K562 (cell line): ENCODE measurements around the gene ABI3BP. TPM values are rescaled to one million over a fixed set of nuclear protein-coding genes. Genes with fewer than 3 reads are reported as not detected.

Experiments
- ATAC-seq: fragments of 200-7000 bp; cut with Tn5 transposase; 3 replicates; pipeline ENCODE4 v1.9.1; 2020; ENCODE audit warnings: moderate library complexity
- BruUV-seq: library from RNA; stranded (reverse); fragments of 400-500 nt; replicated peaks from 2 replicates; lab custom pipeline; 2021; lab: Mats Ljungman, UMichigan
- CTCF ChIA-PET: fragments of 300-600 bp; formaldehyde crosslinking; extraction: SDS; loops from one replicate; lab custom pipeline; 2021; ENCODE audit warnings: low intra/inter-chr PET ratio; lab: Yijun Ruan, JAX
- POLR2A ChIA-PET: fragments of 300-600, 350-650 bp; sonication (Branson Sonifier 250); formaldehyde crosslinking; extraction: SDS; loops from one replicate; lab custom pipeline; 2021; ENCODE audit warnings: antibody characterized with exemption, inconsistent platforms; lab: Yijun Ruan, JAX
- DNase-seq, 4 experiments: peaks; one replicate each; pipeline versions ENCODE4 v3.0.0 to v3.0.0-alpha.2; 2011 to 2018; ENCODE audit warnings: low spot score in 3 of 4, mixed read lengths in 3 of 4; ENCODE audit errors: extremely low read depth in 1 of 4
- FAIRE-seq: peaks from 2 replicates; lab custom pipeline; 2011; peaks lifted over from hg19 to GRCh38; lab: Jason Lieb, UNC
- H2AFZ ChIP-seq: 2 replicates; pipeline ENCODE4 v1.6.0; 2011; ENCODE audit warnings: low read depth, low read length, control low read depth, inconsistent platforms
- H3K27ac ChIP-seq: fragments of 200-600 bp; 3 replicates; pipeline ENCODE4 v1.8.0; 2011; ENCODE audit warnings: low read depth, mild to moderate bottlenecking, control low read depth, inconsistent platforms, low read length, moderate library complexity, mixed read lengths; ENCODE audit errors: extremely low read depth
- H3K27me3 ChIP-seq, 2 experiments: fragments of 300-600 bp in 1 of 2; 2 replicates in 1 of 2; 3 replicates in 1 of 2; pipeline versions ENCODE4 v1.6.0 to v1.8.0; 2011; ENCODE audit warnings: inconsistent platforms in 2 of 2, low read length in 2 of 2, mild to moderate bottlenecking in 1 of 2, mixed read lengths in 1 of 2, moderate library complexity in 1 of 2; ENCODE audit not compliant: control insufficient read depth in 2 of 2, insufficient read depth in 2 of 2
- H3K36me3 ChIP-seq: fragments of 300-600 bp; 3 replicates; pipeline ENCODE4 v1.8.0; 2011; ENCODE audit warnings: mild to moderate bottlenecking, low read length, inconsistent platforms; ENCODE audit not compliant: control insufficient read depth, insufficient read depth
- H3K4me1 ChIP-seq, 2 experiments: fragments of 200-600 bp in 1 of 2; replicated peaks in 1 of 2; 2 replicates in 1 of 2; 3 replicates in 1 of 2; pipeline versions ENCODE4 v1.5.1 to v1.8.0; 2011; ENCODE audit warnings: inconsistent platforms in 2 of 2, low read length in 2 of 2, mild to moderate bottlenecking in 1 of 2, mixed read lengths in 1 of 2, moderate library complexity in 1 of 2; ENCODE audit not compliant: control insufficient read depth in 2 of 2, insufficient read depth in 2 of 2
- H3K4me2 ChIP-seq: 2 replicates; pipeline ENCODE4 v1.6.1; 2011; ENCODE audit warnings: low read length, control low read depth, inconsistent platforms, mixed read lengths; ENCODE audit not compliant: insufficient read depth
- H3K4me3 ChIP-seq: fragments of 200-600 bp; sonication (generic), shearing (Covaris generic); 2 replicates; pipeline ENCODE4 v1.5.1; 2016; ENCODE audit warnings: control low read depth, inconsistent platforms
- H3K79me2 ChIP-seq: fragments of 200-600 bp; 3 replicates; pipeline ENCODE4 v1.8.0; 2011; ENCODE audit warnings: low read length, inconsistent platforms; ENCODE audit not compliant: control insufficient read depth, insufficient read depth
- H3K9ac ChIP-seq, 2 experiments: 2 replicates each; pipeline versions ENCODE4 v1.6.0 to v1.6.1; 2011; ENCODE audit warnings: low read depth in 2 of 2, low read length in 2 of 2, control low read depth in 1 of 2, inconsistent platforms in 1 of 2, mild to moderate bottlenecking in 1 of 2, mixed read lengths in 1 of 2; ENCODE audit not compliant: insufficient read depth in 1 of 2
- H3K9me1 ChIP-seq: one replicate; pipeline ENCODE4 v1.6.0; 2011; ENCODE audit warnings: inconsistent platforms, mild to moderate bottlenecking, low read length, moderate library complexity; ENCODE audit not compliant: control insufficient read depth, insufficient read depth
- H3K9me3 ChIP-seq: replicated peaks from 2 replicates; pipeline ENCODE4 v1.5.1; 2011; ENCODE audit warnings: low read depth, low read length, inconsistent platforms; ENCODE audit not compliant: control insufficient read depth, insufficient read depth
- H4K20me1 ChIP-seq: replicated peaks from 2 replicates; pipeline ENCODE4 v1.6.1; 2011; ENCODE audit warnings: low read length, inconsistent platforms, mixed read lengths; ENCODE audit not compliant: control insufficient read depth, insufficient read depth
- ARID3B ChIP-seq: fragments of 250-450 bp; sonication (Bioruptor Pico); IDR thresholded peaks from 2 replicates; pipeline ENCODE4 v1.4.0; 2020; ENCODE audit warnings: borderline replicate concordance
- ATF7 ChIP-seq: fragments of 450-650 bp; IDR thresholded peaks from 2 replicates; pipeline ENCODE4 v1.7.1; 2014; ENCODE audit warnings: mild to moderate bottlenecking, moderate library complexity
- BCOR ChIP-seq: fragments of 450-650 bp; IDR thresholded peaks from 2 replicates; pipeline ENCODE4 v1.6.1; 2016
- BRD4 ChIP-seq: fragments of 200-600 bp; sonication (generic); IDR thresholded peaks from 2 replicates; pipeline ENCODE4 v1.6.1; 2017; ENCODE audit warnings: inconsistent platforms
- CEBPB ChIP-seq: fragments of 450-650 bp; IDR thresholded peaks from 2 replicates; pipeline ENCODE4 v1.6.1; 2016; ENCODE audit warnings: missing genetic modification characterization, missing compliant biosample characterization
- CSDE1 ChIP-seq, 2 experiments: fragments of 450-650 bp; IDR thresholded peaks; 2 replicates each; pipeline ENCODE4 v1.6.1; 2016; ENCODE audit warnings: mild to moderate bottlenecking in 1 of 2
- ESRRB ChIP-seq: fragments of 250-450 bp; sonication (Bioruptor Pico); IDR thresholded peaks from 2 replicates; pipeline ENCODE4 v1.5.0; 2020; ENCODE audit warnings: mild to moderate bottlenecking, moderate library complexity, borderline replicate concordance
- FIP1L1 ChIP-seq: fragments of 200-400 bp; formaldehyde crosslinking; IDR thresholded peaks from 2 replicates; pipeline ENCODE4 v1.6.1; 2018; ENCODE audit warnings: mild to moderate bottlenecking, low read depth, low read length; ENCODE audit not compliant: poor library complexity, severe bottlenecking
- HLTF ChIP-seq: fragments of 450-650 bp; IDR thresholded peaks from 2 replicates; pipeline ENCODE4 v1.6.1; 2016
- IFI16 ChIP-seq: fragments of 250-450 bp; sonication (Bioruptor Pico); IDR thresholded peaks from 2 replicates; pipeline ENCODE4 v2.1.2; 2022; ENCODE audit warnings: mild to moderate bottlenecking, inconsistent platforms
- JUN ChIP-seq, 2 experiments: sonication (generic) in 1 of 2; formaldehyde crosslinking in 1 of 2; IDR thresholded peaks; 2 replicates each; pipeline versions ENCODE4 v1.6.1 to v1.8.0; 2012 to 2022; ENCODE audit warnings: borderline replicate concordance in 2 of 2, mild to moderate bottlenecking in 2 of 2, improper control_type of control experiment in 1 of 2, low read depth in 1 of 2, low read length in 1 of 2, missing genetic modification reagents in 1 of 2
- MCM3 ChIP-seq: fragments of 450-650 bp; IDR thresholded peaks from 2 replicates; pipeline ENCODE4 v1.6.1; 2016
- MECOM ChIP-seq: fragments of 250-450 bp; sonication (Bioruptor Pico); IDR thresholded peaks from 2 replicates; pipeline ENCODE4 v1.8.0; 2022; ENCODE audit warnings: inconsistent platforms
- MEF2D ChIP-seq: conservative IDR thresholded peaks from 2 replicates; pipeline ENCODE4 v1.6.1; 2016; ENCODE audit warnings: low read depth, missing genetic modification characterization, missing compliant biosample characterization
- MYC ChIP-seq, 2 experiments: fragments of 250-450 bp in 1 of 2; sonication (Bioruptor Pico) in 1 of 2; IDR thresholded peaks; 2 replicates each; pipeline versions ENCODE4 v1.5.1 to v1.6.1; 2012 to 2021; ENCODE audit warnings: low read depth in 2 of 2, borderline replicate concordance in 1 of 2, improper control_type of control experiment in 1 of 2, low read length in 1 of 2, mild to moderate bottlenecking in 1 of 2, moderate library complexity in 1 of 2
- NFRKB ChIP-seq: fragments of 450-650 bp; IDR thresholded peaks from 2 replicates; pipeline ENCODE4 v1.6.1; 2016; ENCODE audit warnings: low read depth
- RCOR1 ChIP-seq, 2 experiments: IDR thresholded peaks; 2 replicates each; pipeline ENCODE4 v1.6.1; 2012; ENCODE audit warnings: low read depth in 2 of 2, low read length in 2 of 2, borderline replicate concordance in 1 of 2, improper control_type of control experiment in 1 of 2
- SNIP1 ChIP-seq: fragments of 450-650 bp; IDR thresholded peaks from 2 replicates; pipeline ENCODE4 v1.7.1; 2017; ENCODE audit warnings: low read depth, mild to moderate bottlenecking
- SP2 ChIP-seq: IDR thresholded peaks from 2 replicates; pipeline ENCODE4 v1.6.1; 2011; ENCODE audit warnings: mild to moderate bottlenecking, low read depth, low read length, moderate library complexity; ENCODE audit not compliant: poor library complexity, severe bottlenecking; ENCODE audit errors: extremely low read depth
- TRIM28 ChIP-seq: fragments of 450-650 bp; IDR thresholded peaks from 2 replicates; pipeline ENCODE4 v1.6.1; 2017
- YY1 ChIP-seq, 3 experiments: IDR thresholded peaks; 2 replicates each; pipeline ENCODE4 v1.6.1; 2011; ENCODE audit warnings: low read length in 2 of 3, mild to moderate bottlenecking in 2 of 3, moderate library complexity in 2 of 3, borderline replicate concordance in 1 of 3, control low read depth in 1 of 3, low read depth in 1 of 3; ENCODE audit not compliant: insufficient read depth in 3 of 3, insufficient replicate concordance in 2 of 3, control insufficient read depth in 1 of 3, insufficient read length in 1 of 3; ENCODE audit errors: extremely low read depth in 1 of 3
- ZNF444 ChIP-seq: fragments of 250-450 bp; sonication (Bioruptor Pico); IDR thresholded peaks from 2 replicates; pipeline ENCODE4 v1.4.0; 2020; ENCODE audit warnings: mild to moderate bottlenecking, moderate library complexity
- WGBS: fragments of 100-300 bp; shearing (Covaris generic); methylation state at CpG from one replicate; pipeline ENCODE4 v1.1.6; 2016; ENCODE audit warnings: low coverage, mixed read lengths; ENCODE audit not compliant: insufficient coverage; ENCODE audit errors: missing lambda C conversion rate; 5-methylcytosine and 5-hydroxymethylcytosine counted together
- in situ Hi-C: fragments of 300-500 bp; cut with MboI; formaldehyde crosslinking; loops from 4 replicates; pipeline ENCODE4 v1.15.0; 2018; ENCODE audit warnings: inconsistent platforms, mixed read lengths
- intact Hi-C: fragments of 100-400 bp; cut with micrococcal nuclease; formaldehyde crosslinking; loops from 2 replicates; pipeline ENCODE4 v1.14.2; 2022
- polyA plus RNA-seq, 8 experiments: library from polyadenylated mRNA; depleted of rRNA in 4 of 8; stranded (reverse) in 5 of 8; unstranded in 3 of 8; fragments of >200 nt; fragmentation: Nextera tagmentation in 2 of 8; fragmentation: Illumina TruSeq in 1 of 8; extraction: Ambion mirVana in 2 of 8; extraction: Trizol in 1 of 8; gene quantifications; 2 replicates each; pipeline versions ENCODE4 v1.2.1 to v1.2.3, GENCODE V29; 2011 to 2014; ENCODE audit warnings: inconsistent platforms in 1 of 8, missing spikeins in 1 of 8
- total RNA-seq, 7 experiments: library from RNA; depleted of rRNA in 6 of 7; stranded (reverse); fragments of >200 nt in 6 of 7; fragmentation: Illumina TruSeq in 2 of 7; extraction: Trizol in 2 of 7; gene quantifications; 2 replicates each; pipeline versions ENCODE4 v1.2.1 to v1.2.3, GENCODE V29; 2011 to 2021; ENCODE audit warnings: low replicate concordance in 1 of 7

ABI3BP gene
- total and polyA plus RNA-seq, 9 of the 15 experiments (the other 6 are each of a cell fraction or from before 2014, with no cell fraction given): 0.01 to 0.24 (median 0.06) TPM; not detected in 5

- TF ChIP-seq ZNF444 (CRISPR knock-in tag) (no peak), NFRKB (no peak), MEF2D (no peak), RCOR1 (IDR thresholded peaks at IDR 0.05; ENCODE audit: borderline replicate concordance in 1 of 2, low read depth in 2 of 2, low read length in 2 of 2) (no peak), IFI16 (CRISPR knock-in tag) (no peak), ARID3B (CRISPR knock-in tag) (no peak), ESRRB (CRISPR knock-in tag) (no peak), JUN (IDR thresholded peaks at IDR 0.05; ENCODE audit: borderline replicate concordance, low read depth, low read length) (no peak), JUN (CRISPR knock-in tag; IDR thresholded peaks at IDR 0.05; ENCODE audit: borderline replicate concordance) (no peak)
- TF ChIP-seq, all 486 proteins: peak for 0
These were observed 262.7 kb downstream of the ABI3BP start (continued) for GRCh38 chr3:100730524-100730923.

- WGBS: 100% methylated on average over 1 of the region's 1 CpG
- no peaks in the 10 kb centered on the region for H4K20me1 ChIP-seq
- no peak overlapping the region for H3K27ac ChIP-seq
- H2AFZ ChIP-seq: no peak overlapping the region
- BruUV-seq: no TSS peak
- in situ Hi-C loops (no loop called here), intact Hi-C loops (no loop called here)
- ChIA-PET POLR2A (interaction anchor here (0.6 to 6.2 kb wide), 7 partner anchors 8 to 247 kb away, joined by 3 to 29 read pairs (median 6); no protein-coding TSS in a partner anchor), CTCF (no interaction called here)
- no peak overlapping the region for H3K4me2 ChIP-seq
- no peak for DNase-seq
- H3K9ac ChIP-seq: no peak overlapping the region
- no peaks in the 10 kb centered on the region for H3K9me3 ChIP-seq
- H3K4me1 ChIP-seq: no peaks in the 10 kb centered on the region
- H3K36me3 ChIP-seq: peaks cover 80% of the 10 kb centered on the region
- H3K27me3 ChIP-seq: no peaks in the 10 kb centered on the region
- H3K9me1 ChIP-seq: no peaks in the 10 kb centered on the region
- no peak overlapping the region for H3K4me3 ChIP-seq
- no peak for ATAC-seq
- no peak for FAIRE-seq
- peaks cover 46% of the 10 kb centered on the region for H3K79me2 ChIP-seq
- no peak for TF ChIP-seq MYC (IDR thresholded peaks at IDR 0.05; ENCODE audit: low read depth, low read length)
- TF ChIP-seq MYC (CRISPR knock-in tag; IDR thresholded peaks at IDR 0.05; ENCODE audit: borderline replicate concordance, low read depth): no peak
- no peak for TF ChIP-seq BCOR
- TF ChIP-seq MCM3: no peak
- no peak for TF ChIP-seq MECOM (CRISPR knock-in tag)
- no peak for TF ChIP-seq SP2
- no peak for TF ChIP-seq CEBPB
- TF ChIP-seq ATF7: no peak
- no peak for TF ChIP-seq TRIM28
- no peak for TF ChIP-seq FIP1L1
- TF ChIP-seq YY1 (IDR thresholded peaks at IDR 0.05; ENCODE audit: borderline replicate concordance in 1 of 3, control insufficient read depth in 1 of 3, extremely low read depth in 1 of 3, insufficient read depth in 3 of 3, insufficient read length in 1 of 3, insufficient replicate concordance in 2 of 3, low read depth in 1 of 3, low read length in 2 of 3): no peak
- no peak for TF ChIP-seq HLTF
- no peak for TF ChIP-seq CSDE1 (IDR thresholded peaks at IDR 0.05)
- no peak for TF ChIP-seq BRD4
- TF ChIP-seq SNIP1: no peak
These were observed 266.5 kb downstream of the ABI3BP start for GRCh38 chr3:100726706-100727105.
